K562 (cell line): Measurements from ENCODE around the gene CCDC159. TPM values are rescaled to one million over a fixed set of nuclear protein-coding genes. Genes with fewer than 3 reads are reported as not detected.

Experiments
- ATAC-seq: fragments of 200-7000 bp; cut with Tn5 transposase; 3 replicates; pipeline ENCODE4 v1.9.1; 2020; ENCODE audit warnings: moderate library complexity
- BruUV-seq: library from RNA; stranded (reverse); fragments of 400-500 nt; replicated peaks from 2 replicates; lab custom pipeline; 2021; lab: Mats Ljungman, UMichigan
- CTCF ChIA-PET: fragments of 300-600 bp; formaldehyde crosslinking; extraction: SDS; loops from one replicate; lab custom pipeline; 2021; ENCODE audit warnings: low intra/inter-chr PET ratio; lab: Yijun Ruan, JAX
- POLR2A ChIA-PET: fragments of 300-600, 350-650 bp; sonication (Branson Sonifier 250); formaldehyde crosslinking; extraction: SDS; loops from one replicate; lab custom pipeline; 2021; ENCODE audit warnings: antibody characterized with exemption, inconsistent platforms; lab: Yijun Ruan, JAX
- DNase-seq, 4 experiments: peaks; one replicate each; pipeline versions ENCODE4 v3.0.0 to v3.0.0-alpha.2; 2011 to 2018; ENCODE audit warnings: low spot score in 3 of 4, mixed read lengths in 3 of 4; ENCODE audit errors: extremely low read depth in 1 of 4
- FAIRE-seq: peaks from 2 replicates; lab custom pipeline; 2011; peaks lifted over from hg19 to GRCh38; lab: Jason Lieb, UNC
- H2AFZ ChIP-seq: 2 replicates; pipeline ENCODE4 v1.6.0; 2011; ENCODE audit warnings: low read depth, low read length, control low read depth, inconsistent platforms
- H3K27ac ChIP-seq: fragments of 200-600 bp; 3 replicates; pipeline ENCODE4 v1.8.0; 2011; ENCODE audit warnings: low read depth, mild to moderate bottlenecking, control low read depth, inconsistent platforms, low read length, moderate library complexity, mixed read lengths; ENCODE audit errors: extremely low read depth
- H3K27me3 ChIP-seq, 2 experiments: fragments of 300-600 bp in 1 of 2; 2 replicates in 1 of 2; 3 replicates in 1 of 2; pipeline versions ENCODE4 v1.6.0 to v1.8.0; 2011; ENCODE audit warnings: inconsistent platforms in 2 of 2, low read length in 2 of 2, mild to moderate bottlenecking in 1 of 2, mixed read lengths in 1 of 2, moderate library complexity in 1 of 2; ENCODE audit not compliant: control insufficient read depth in 2 of 2, insufficient read depth in 2 of 2
- H3K36me3 ChIP-seq: fragments of 300-600 bp; 3 replicates; pipeline ENCODE4 v1.8.0; 2011; ENCODE audit warnings: mild to moderate bottlenecking, low read length, inconsistent platforms; ENCODE audit not compliant: control insufficient read depth, insufficient read depth
- H3K4me1 ChIP-seq, 2 experiments: fragments of 200-600 bp in 1 of 2; replicated peaks in 1 of 2; 2 replicates in 1 of 2; 3 replicates in 1 of 2; pipeline versions ENCODE4 v1.5.1 to v1.8.0; 2011; ENCODE audit warnings: inconsistent platforms in 2 of 2, low read length in 2 of 2, mild to moderate bottlenecking in 1 of 2, mixed read lengths in 1 of 2, moderate library complexity in 1 of 2; ENCODE audit not compliant: control insufficient read depth in 2 of 2, insufficient read depth in 2 of 2
- H3K4me2 ChIP-seq: 2 replicates; pipeline ENCODE4 v1.6.1; 2011; ENCODE audit warnings: low read length, control low read depth, inconsistent platforms, mixed read lengths; ENCODE audit not compliant: insufficient read depth
- H3K4me3 ChIP-seq: fragments of 200-600 bp; sonication (generic), shearing (Covaris generic); 2 replicates; pipeline ENCODE4 v1.5.1; 2016; ENCODE audit warnings: control low read depth, inconsistent platforms
- H3K79me2 ChIP-seq: fragments of 200-600 bp; 3 replicates; pipeline ENCODE4 v1.8.0; 2011; ENCODE audit warnings: low read length, inconsistent platforms; ENCODE audit not compliant: control insufficient read depth, insufficient read depth
- H3K9ac ChIP-seq, 2 experiments: 2 replicates each; pipeline versions ENCODE4 v1.6.0 to v1.6.1; 2011; ENCODE audit warnings: low read depth in 2 of 2, low read length in 2 of 2, control low read depth in 1 of 2, inconsistent platforms in 1 of 2, mild to moderate bottlenecking in 1 of 2, mixed read lengths in 1 of 2; ENCODE audit not compliant: insufficient read depth in 1 of 2
- H3K9me1 ChIP-seq: one replicate; pipeline ENCODE4 v1.6.0; 2011; ENCODE audit warnings: inconsistent platforms, mild to moderate bottlenecking, low read length, moderate library complexity; ENCODE audit not compliant: control insufficient read depth, insufficient read depth
- H3K9me3 ChIP-seq: replicated peaks from 2 replicates; pipeline ENCODE4 v1.5.1; 2011; ENCODE audit warnings: low read depth, low read length, inconsistent platforms; ENCODE audit not compliant: control insufficient read depth, insufficient read depth
- H4K20me1 ChIP-seq: replicated peaks from 2 replicates; pipeline ENCODE4 v1.6.1; 2011; ENCODE audit warnings: low read length, inconsistent platforms, mixed read lengths; ENCODE audit not compliant: control insufficient read depth, insufficient read depth
- DLX4 ChIP-seq: fragments of 250-450 bp; sonication (Bioruptor Pico); IDR thresholded peaks from 2 replicates; pipeline ENCODE4 v1.6.1; 2021; ENCODE audit warnings: mild to moderate bottlenecking
- HMBOX1 ChIP-seq: sonication (generic); IDR thresholded peaks from 2 replicates; pipeline ENCODE4 v1.6.1; 2016
- HMG20A ChIP-seq: fragments of 450-650 bp; formaldehyde crosslinking; conservative IDR thresholded peaks from 2 replicates; pipeline ENCODE4 v1.4.0; 2020; ENCODE audit warnings: mild to moderate bottlenecking, mixed read lengths
- HMG20B ChIP-seq: fragments of 250-450 bp; sonication (Bioruptor Pico); IDR thresholded peaks from 2 replicates; pipeline ENCODE4 v1.5.0; 2021; ENCODE audit warnings: mild to moderate bottlenecking
- MIER1 ChIP-seq: fragments of 450-650 bp; IDR thresholded peaks from 2 replicates; pipeline ENCODE4 v1.6.1; 2016; ENCODE audit warnings: antibody characterized with exemption, mild to moderate bottlenecking, low read depth
- NFE2 ChIP-seq: IDR thresholded peaks from 2 replicates; pipeline ENCODE4 v1.6.1; 2014; ENCODE audit warnings: antibody characterized with exemption, low read depth
- POLR2A ChIP-seq: fragments of 450-650 bp; conservative IDR thresholded peaks from 2 replicates; pipeline ENCODE4 v1.6.1; 2016
- RAD21 ChIP-seq, 2 experiments: fragments of 250-450 bp in 1 of 2; fragments of 450-650 bp in 1 of 2; sonication (Bioruptor Pico) in 1 of 2; formaldehyde crosslinking in 1 of 2; IDR thresholded peaks in 1 of 2; conservative IDR thresholded peaks in 1 of 2; 2 replicates each; pipeline versions ENCODE4 v1.4.0 to v1.8.0; 2020 to 2022; ENCODE audit warnings: mild to moderate bottlenecking in 2 of 2, moderate library complexity in 1 of 2
- RAD51 ChIP-seq: fragments of 450-650 bp; IDR thresholded peaks from 2 replicates; pipeline ENCODE4 v1.7.1; 2016; ENCODE audit warnings: low read depth, mild to moderate bottlenecking, borderline replicate concordance
- REST ChIP-seq, 2 experiments: fragments of 450-650 bp; formaldehyde crosslinking in 1 of 2; IDR thresholded peaks; 2 replicates each; pipeline versions ENCODE4 v1.4.0 to v1.6.1; 2014 to 2020; ENCODE audit warnings: mild to moderate bottlenecking in 2 of 2, borderline replicate concordance in 1 of 2, low read depth in 1 of 2
- SUPT5H ChIP-seq: fragments of 450-650 bp; IDR thresholded peaks from 2 replicates; pipeline ENCODE4 v1.6.1; 2016
- TAF7 ChIP-seq: fragments of 450-650 bp; IDR thresholded peaks from 2 replicates; pipeline ENCODE4 v1.6.1; 2016; ENCODE audit warnings: missing genetic modification characterization, missing compliant biosample characterization
- TARDBP ChIP-seq: fragments of 450-650 bp; IDR thresholded peaks from 2 replicates; pipeline ENCODE4 v1.6.1; 2016
- ZNF384 ChIP-seq: IDR thresholded peaks from 2 replicates; pipeline ENCODE4 v1.6.1; 2012; ENCODE audit warnings: low read depth, low read length, improper control_type of control experiment
- ZNF589 ChIP-seq: fragments of 200-800 bp; sonication (Bioruptor generic); IDR thresholded peaks from 2 replicates; pipeline ENCODE4 v1.6.1; 2016; ENCODE audit warnings: low read depth, missing genetic modification characterization, missing compliant biosample characterization
- WGBS: fragments of 100-300 bp; shearing (Covaris generic); methylation state at CpG from one replicate; pipeline ENCODE4 v1.1.6; 2016; ENCODE audit warnings: low coverage, mixed read lengths; ENCODE audit not compliant: insufficient coverage; ENCODE audit errors: missing lambda C conversion rate; 5-methylcytosine and 5-hydroxymethylcytosine counted together
- in situ Hi-C: fragments of 300-500 bp; cut with MboI; formaldehyde crosslinking; loops from 4 replicates; pipeline ENCODE4 v1.15.0; 2018; ENCODE audit warnings: inconsistent platforms, mixed read lengths
- intact Hi-C: fragments of 100-400 bp; cut with micrococcal nuclease; formaldehyde crosslinking; loops from 2 replicates; pipeline ENCODE4 v1.14.2; 2022
- polyA plus RNA-seq, 8 experiments: library from polyadenylated mRNA; depleted of rRNA in 4 of 8; stranded (reverse) in 5 of 8; unstranded in 3 of 8; fragments of >200 nt; fragmentation: Nextera tagmentation in 2 of 8; fragmentation: Illumina TruSeq in 1 of 8; extraction: Ambion mirVana in 2 of 8; extraction: Trizol in 1 of 8; gene quantifications; 2 replicates each; pipeline versions ENCODE4 v1.2.1 to v1.2.3, GENCODE V29; 2011 to 2014; ENCODE audit warnings: inconsistent platforms in 1 of 8, missing spikeins in 1 of 8
- total RNA-seq, 7 experiments: library from RNA; depleted of rRNA in 6 of 7; stranded (reverse); fragments of >200 nt in 6 of 7; fragmentation: Illumina TruSeq in 2 of 7; extraction: Trizol in 2 of 7; gene quantifications; 2 replicates each; pipeline versions ENCODE4 v1.2.1 to v1.2.3, GENCODE V29; 2011 to 2021; ENCODE audit warnings: low replicate concordance in 1 of 7

The CCDC159 gene
- total and polyA plus RNA-seq, 9 of the 15 experiments (the other 6 are each of a cell fraction or from before 2014, with no cell fraction given), result 0.68 to 10.1 (median 4.7) TPM

GRCh38 chr19:11359421-11359820 is 13.1 kb downstream of the CCDC159 start:
- Histone ChIP-seq H3K9ac (peak overlapping the region in 1 of 2 experiments; percentile 81; a peak in 2 of 4 replicates), H3K27me3 (no peaks in the 10 kb centered on the region), H3K36me3 (no peaks in the 10 kb centered on the region; the same call in 2 of the 3 replicates), H4K20me1 (no peaks in the 10 kb centered on the region; the same call in 1 of the 2 replicates), H2AFZ (no peak overlapping the region), H3K79me2 (peaks cover 6% of the 10 kb centered on the region; the same call in 1 of the 3 replicates), H3K9me3 (no peaks in the 10 kb centered on the region), H3K9me1 (peaks cover 4% of the 10 kb centered on the region), H3K4me3 (no peak overlapping the region), H3K4me1 (peaks cover 23 to 64% of the 10 kb centered on the region in 2 experiments; a peak in 4 of 5 replicates), H3K27ac (no peak overlapping the region), H3K4me2 (no peak overlapping the region)
- ChIA-PET POLR2A (interaction anchor here (1.9 kb wide), 1 partner anchor 15 kb away, joined by 11 read pairs; the partner anchor contains the start of gene SWSAP1), CTCF (no interaction called here)
- DNase-seq (no peak), ATAC-seq (no peak), FAIRE-seq (no peak)
- intact Hi-C loops (no loop called here), in situ Hi-C loops (no loop called here)
- 79% methylated on average over 10 of the region's 11 CpGs for WGBS
- BruUV-seq, result no TSS peak
- no peak for TF ChIP-seq HMG20B (CRISPR knock-in tag)
- no peak for TF ChIP-seq REST (IDR thresholded peaks at IDR 0.05; ENCODE audit: borderline replicate concordance)
- TF ChIP-seq REST (CRISPR knock-in tag; IDR thresholded peaks at IDR 0.05; ENCODE audit: low read depth), result no peak
- no peak for TF ChIP-seq HMBOX1
- TF ChIP-seq ZNF384, result no peak
- TF ChIP-seq HMG20A (CRISPR knock-in tag), result no peak
- no peak for TF ChIP-seq ZNF589 (CRISPR knock-in tag)
- TF ChIP-seq POLR2A, result no peak
- TF ChIP-seq NFE2, result no peak
- TF ChIP-seq RAD51, result no peak
- TF ChIP-seq SUPT5H, result no peak
- TF ChIP-seq TARDBP, result no peak
- TF ChIP-seq MIER1, result no peak
- TF ChIP-seq TAF7 (tag), result no peak
- TF ChIP-seq RAD21 (CRISPR knock-in tag; conservative IDR thresholded peaks at IDR 0.05 in 1 of 2, IDR thresholded peaks at IDR 0.05 in 1 of 2), result no peak
- TF ChIP-seq DLX4 (CRISPR knock-in tag), result no peak
